ENCODE data around the gene GALK2.

GALK2 gene

DNA sequence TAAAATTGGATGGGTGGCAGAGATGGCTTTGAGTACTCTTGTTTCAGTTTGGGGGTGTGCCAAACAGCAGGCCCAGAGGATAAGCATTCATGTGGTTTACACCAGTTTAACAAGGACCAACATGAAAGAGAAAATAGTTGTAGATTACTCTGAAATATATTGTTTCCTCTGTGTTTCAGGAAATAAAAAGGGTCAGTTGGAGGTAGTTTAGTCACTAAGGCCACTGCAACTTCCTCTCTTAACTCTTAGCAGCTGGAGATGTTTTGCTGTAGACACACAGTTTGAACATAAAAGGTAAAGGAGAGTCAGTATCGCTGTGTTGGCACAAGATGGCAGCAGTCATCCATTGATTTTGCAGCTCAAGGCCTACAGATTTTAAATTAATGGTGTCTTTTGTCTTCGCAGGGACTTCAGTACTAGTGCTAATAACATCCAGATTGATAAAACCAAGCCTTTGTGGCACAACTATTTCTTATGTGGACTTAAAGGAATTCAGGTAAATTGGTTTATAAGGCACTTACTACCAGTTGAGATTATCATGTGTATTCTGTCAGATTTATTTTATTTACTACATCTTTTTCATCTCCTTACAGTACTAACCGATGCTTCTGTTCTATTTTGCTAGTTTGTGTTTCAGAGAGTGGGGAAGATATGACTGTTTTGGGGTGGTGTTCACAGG, 65.5 kb downstream of the GALK2 start:
- H3K27ac ChIP-seq (ENCODE audit: low read length) = peak overlapping the region; percentile 49; the same call in 1 of the 2 replicates
- no peaks in the 10 kb centered on the region for H4K20me1 ChIP-seq (ENCODE audit: insufficient read depth, low read length)
- no peak overlapping the region for H3K4me3 ChIP-seq (ENCODE audit: low read length)
- TF ChIP-seq, protein P1, sequence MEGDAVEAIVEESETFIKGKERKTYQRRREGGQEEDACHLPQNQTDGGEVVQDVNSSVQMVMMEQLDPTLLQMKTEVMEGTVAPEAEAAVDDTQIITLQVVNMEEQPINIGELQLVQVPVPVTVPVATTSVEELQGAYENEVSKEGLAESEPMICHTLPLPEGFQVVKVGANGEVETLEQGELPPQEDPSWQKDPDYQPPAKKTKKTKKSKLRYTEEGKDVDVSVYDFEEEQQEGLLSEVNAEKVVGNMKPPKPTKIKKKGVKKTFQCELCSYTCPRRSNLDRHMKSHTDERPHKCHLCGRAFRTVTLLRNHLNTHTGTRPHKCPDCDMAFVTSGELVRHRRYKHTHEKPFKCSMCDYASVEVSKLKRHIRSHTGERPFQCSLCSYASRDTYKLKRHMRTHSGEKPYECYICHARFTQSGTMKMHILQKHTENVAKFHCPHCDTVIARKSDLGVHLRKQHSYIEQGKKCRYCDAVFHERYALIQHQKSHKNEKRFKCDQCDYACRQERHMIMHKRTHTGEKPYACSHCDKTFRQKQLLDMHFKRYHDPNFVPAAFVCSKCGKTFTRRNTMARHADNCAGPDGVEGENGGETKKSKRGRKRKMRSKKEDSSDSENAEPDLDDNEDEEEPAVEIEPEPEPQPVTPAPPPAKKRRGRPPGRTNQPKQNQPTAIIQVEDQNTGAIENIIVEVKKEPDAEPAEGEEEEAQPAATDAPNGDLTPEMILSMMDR (IDR thresholded peaks at IDR 0.05; ENCODE audit: low read length) = peak; percentile 84
- no peak for TF ChIP-seq EZH2phosphoT487 (IDR thresholded peaks at IDR 0.05; ENCODE audit: low read length)
- no peak for TF ChIP-seq EZH2 (optimal IDR thresholded peaks at IDR 0.05; ENCODE audit: low read depth, low read length)
- H3K36me3 ChIP-seq (replicated peaks; ENCODE audit: insufficient read depth, low read length) = 0 out of 2 replicates have a peak, but pooled peaks cover 6% of the 10 kb centered on the region
- H3K9me2 ChIP-seq (replicated peaks; ENCODE audit: insufficient read depth, low read length) = no peaks in the 10 kb centered on the region
- H3K9ac ChIP-seq (ENCODE audit: low read length) = peak overlapping the region; percentile 8; the same call in 1 of the 2 replicates
- H3K79me2 ChIP-seq (ENCODE audit: low read length) = no peaks in the 10 kb centered on the region
- DNase-seq = peak; percentile 89
- H3K9me3 ChIP-seq (replicated peaks; ENCODE audit: insufficient read depth, low read length) = no peaks in the 10 kb centered on the region
- H3K4me1 ChIP-seq (ENCODE audit: low read length) = peaks cover 42% of the 10 kb centered on the region
- no peak overlapping the region for H2AFZ ChIP-seq (ENCODE audit: low read length)
- H3F3A ChIP-seq (ENCODE audit: insufficient read depth, low read length) = peaks cover 28% of the 10 kb centered on the region
- no peaks in the 10 kb centered on the region for H3K27me3 ChIP-seq (replicated peaks; ENCODE audit: insufficient read depth, low read length)
- peak overlapping the region; percentile 33; the same call in 1 of the 2 replicates for H3K4me2 ChIP-seq (ENCODE audit: low read depth, low read length)

DNA sequence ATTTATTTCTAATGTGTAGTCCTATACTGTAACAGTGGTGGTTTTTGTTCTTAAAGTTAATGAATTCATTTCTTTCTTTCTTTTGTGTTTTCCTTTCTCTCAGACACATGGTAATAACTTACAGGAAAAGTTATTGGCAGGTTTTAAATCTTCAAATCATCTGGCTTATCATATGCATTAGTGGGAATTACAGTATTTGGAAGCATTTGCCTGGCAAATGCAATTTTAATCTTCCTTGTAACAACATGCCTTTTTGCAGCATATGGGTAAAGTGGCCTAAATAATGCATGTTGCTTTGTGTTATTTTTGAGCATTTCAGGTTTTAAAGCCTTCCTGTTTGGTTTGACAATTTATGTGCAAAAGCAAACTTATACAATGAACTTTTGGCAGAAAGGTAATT, 66.8 kb downstream of the GALK2 start:
- no peaks in the 10 kb centered on the region for H3K79me2 ChIP-seq (ENCODE audit: low read length)
- H3K27ac ChIP-seq (ENCODE audit: low read length) = no peak overlapping the region; the same call in 1 of the 2 replicates
- 0 out of 2 replicates have a peak, but pooled peaks cover 6% of the 10 kb centered on the region for H3K36me3 ChIP-seq (replicated peaks; ENCODE audit: insufficient read depth, low read length)
- no peaks in the 10 kb centered on the region for H3K27me3 ChIP-seq (replicated peaks; ENCODE audit: insufficient read depth, low read length)
- H3K9me3 ChIP-seq (replicated peaks; ENCODE audit: insufficient read depth, low read length) = no peaks in the 10 kb centered on the region
- H4K20me1 ChIP-seq (ENCODE audit: insufficient read depth, low read length) = no peaks in the 10 kb centered on the region
- no peaks in the 10 kb centered on the region for H3K9me2 ChIP-seq (replicated peaks; ENCODE audit: insufficient read depth, low read length)
- no peak overlapping the region for H2AFZ ChIP-seq (ENCODE audit: low read length)
- TF ChIP-seq EZH2phosphoT487 (IDR thresholded peaks at IDR 0.05; ENCODE audit: low read length) = no peak
- TF ChIP-seq EZH2 (optimal IDR thresholded peaks at IDR 0.05; ENCODE audit: low read depth, low read length) = no peak
- TF ChIP-seq, protein P1 (IDR thresholded peaks at IDR 0.05; ENCODE audit: low read length) = no peak
- no peak for DNase-seq
- peaks cover 33% of the 10 kb centered on the region for H3K4me1 ChIP-seq (ENCODE audit: low read length)
- no peak overlapping the region for H3K9ac ChIP-seq (ENCODE audit: low read length)
- no peak overlapping the region for H3K4me3 ChIP-seq (ENCODE audit: low read length)
- no peak overlapping the region for H3K4me2 ChIP-seq (ENCODE audit: low read depth, low read length)
- peaks cover 21% of the 10 kb centered on the region for H3F3A ChIP-seq (ENCODE audit: insufficient read depth, low read length)

DNA sequence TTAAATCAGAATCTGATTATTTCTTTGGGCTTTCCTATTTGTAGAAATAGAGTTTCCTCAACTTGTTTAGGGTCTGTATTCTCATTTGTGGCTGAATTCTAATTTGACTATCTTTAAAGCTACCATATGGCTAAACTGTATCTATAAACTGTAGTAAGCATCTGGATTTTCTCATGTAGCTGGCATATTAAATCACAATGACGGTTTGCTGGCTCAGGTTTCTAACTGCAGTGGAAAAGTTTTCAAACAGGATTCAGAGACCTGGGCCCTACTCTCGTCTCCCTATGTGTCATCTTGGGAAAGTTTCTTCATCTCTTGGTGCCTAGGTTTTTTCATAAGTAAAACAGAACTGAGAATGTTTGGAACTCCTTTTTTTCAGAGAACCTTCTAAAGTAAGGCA, 68.3 kb downstream of the GALK2 start:
- no peaks in the 10 kb centered on the region for H3K9me2 ChIP-seq (replicated peaks; ENCODE audit: insufficient read depth, low read length)
- no peak overlapping the region for H3K27ac ChIP-seq (ENCODE audit: low read length)
- H3F3A ChIP-seq (ENCODE audit: insufficient read depth, low read length) = peaks cover 13% of the 10 kb centered on the region
- no peaks in the 10 kb centered on the region for H4K20me1 ChIP-seq (ENCODE audit: insufficient read depth, low read length)
- no peak overlapping the region for H3K9ac ChIP-seq (ENCODE audit: low read length)
- peaks cover 22% of the 10 kb centered on the region for H3K4me1 ChIP-seq (ENCODE audit: low read length)
- H3K36me3 ChIP-seq (replicated peaks; ENCODE audit: insufficient read depth, low read length) = peaks cover 11% of the 10 kb centered on the region; the same call in 1 of the 2 replicates
- TF ChIP-seq EZH2phosphoT487 (IDR thresholded peaks at IDR 0.05; ENCODE audit: low read length) = no peak
- no peak overlapping the region for H3K4me3 ChIP-seq (ENCODE audit: low read length)
- no peaks in the 10 kb centered on the region for H3K79me2 ChIP-seq (ENCODE audit: low read length)
- no peak for DNase-seq
- no peak overlapping the region for H3K4me2 ChIP-seq (ENCODE audit: low read depth, low read length)
- H3K9me3 ChIP-seq (replicated peaks; ENCODE audit: insufficient read depth, low read length) = no peaks in the 10 kb centered on the region
- H2AFZ ChIP-seq (ENCODE audit: low read length) = no peak overlapping the region
- no peaks in the 10 kb centered on the region for H3K27me3 ChIP-seq (replicated peaks; ENCODE audit: insufficient read depth, low read length)

DNA sequence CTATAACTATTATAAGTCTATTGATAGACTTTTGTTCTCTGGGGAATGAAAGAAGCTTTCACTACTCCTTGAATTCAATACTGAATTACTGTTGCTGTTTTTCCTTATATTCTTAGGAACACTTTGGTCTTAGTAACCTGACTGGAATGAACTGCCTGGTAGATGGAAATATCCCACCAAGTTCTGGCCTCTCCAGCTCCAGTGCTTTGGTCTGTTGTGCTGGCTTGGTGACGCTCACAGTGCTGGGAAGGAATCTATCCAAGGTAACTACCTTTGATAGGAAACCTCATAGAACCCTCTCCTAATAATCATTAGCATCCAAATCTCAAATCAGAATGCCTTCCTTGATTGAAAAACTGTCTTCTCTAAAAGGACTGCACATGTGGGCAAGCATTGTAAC, 69.1 kb downstream of the GALK2 start:
- Histone ChIP-seq H3K36me3 (replicated peaks; ENCODE audit: insufficient read depth, low read length) (peaks cover 11% of the 10 kb centered on the region; the same call in 1 of the 2 replicates), H3K27ac (ENCODE audit: low read length) (no peak overlapping the region), H3K9me2 (replicated peaks; ENCODE audit: insufficient read depth, low read length) (no peaks in the 10 kb centered on the region), H2AFZ (ENCODE audit: low read length) (no peak overlapping the region), H3K9me3 (replicated peaks; ENCODE audit: insufficient read depth, low read length) (no peaks in the 10 kb centered on the region), H3K4me1 (ENCODE audit: low read length) (peaks cover 22% of the 10 kb centered on the region), H4K20me1 (ENCODE audit: insufficient read depth, low read length) (no peaks in the 10 kb centered on the region), H3K79me2 (ENCODE audit: low read length) (no peaks in the 10 kb centered on the region), H3K9ac (ENCODE audit: low read length) (no peak overlapping the region), H3F3A (ENCODE audit: insufficient read depth, low read length) (peaks cover 13% of the 10 kb centered on the region), H3K4me2 (ENCODE audit: low read depth, low read length) (no peak overlapping the region), H3K4me3 (ENCODE audit: low read length) (no peak overlapping the region), H3K27me3 (replicated peaks; ENCODE audit: insufficient read depth, low read length) (no peaks in the 10 kb centered on the region)
- TF ChIP-seq EZH2 (optimal IDR thresholded peaks at IDR 0.05; ENCODE audit: low read depth, low read length) = no peak
- no peak for TF ChIP-seq EZH2phosphoT487 (IDR thresholded peaks at IDR 0.05; ENCODE audit: low read length)
- TF ChIP-seq, protein P1 (IDR thresholded peaks at IDR 0.05; ENCODE audit: low read length) = no peak
- no peak for DNase-seq

All from MM.1S (cell line).